K562 (cell line): Measurements from ENCODE around the gene AJM1. TPM values are rescaled to one million over a fixed set of nuclear protein-coding genes. Genes with fewer than 3 reads are reported as not detected.

Source experiments
- ARID4B ChIP-seq: sonication (generic); formaldehyde crosslinking; IDR thresholded peaks from 2 replicates; pipeline ENCODE4 v1.8.0; 2022; ENCODE audit warnings: mild to moderate bottlenecking, missing genetic modification reagents
- CUX1 ChIP-seq: fragments of 200-800 bp; sonication (Bioruptor generic); IDR thresholded peaks from 2 replicates; pipeline ENCODE4 v1.6.1; 2016; ENCODE audit warnings: missing genetic modification characterization, missing compliant biosample characterization
- ESRRB ChIP-seq: fragments of 250-450 bp; sonication (Bioruptor Pico); IDR thresholded peaks from 2 replicates; pipeline ENCODE4 v1.5.0; 2020; ENCODE audit warnings: mild to moderate bottlenecking, moderate library complexity, borderline replicate concordance
- ETV5 ChIP-seq: sonication (generic); formaldehyde crosslinking; IDR thresholded peaks from 2 replicates; pipeline ENCODE4 v1.4.0; 2020; ENCODE audit warnings: low read depth, mild to moderate bottlenecking, missing genetic modification reagents
- HDAC2 ChIP-seq: fragments of 450-650 bp; IDR thresholded peaks from 2 replicates; pipeline ENCODE4 v1.6.1; 2016; ENCODE audit warnings: mild to moderate bottlenecking
- KDM4B ChIP-seq, 2 experiments: fragments of 450-650 bp in 1 of 2; sonication (generic) in 1 of 2; IDR thresholded peaks; 2 replicates each; pipeline ENCODE4 v1.6.1; 2016 to 2017; ENCODE audit warnings: borderline replicate concordance in 2 of 2, antibody characterized with exemption in 1 of 2, low read depth in 1 of 2, mild to moderate bottlenecking in 1 of 2
- MCM2 ChIP-seq: fragments of 450-650 bp; IDR thresholded peaks from 2 replicates; pipeline ENCODE4 v1.6.1; 2017; ENCODE audit warnings: low read depth, mild to moderate bottlenecking
- NFE2L1 ChIP-seq: fragments of 450-650 bp; IDR thresholded peaks from 2 replicates; pipeline ENCODE4 v1.6.1; 2016; ENCODE audit warnings: missing genetic modification characterization, low read depth, mild to moderate bottlenecking, missing compliant biosample characterization, moderate library complexity, borderline replicate concordance
- NR4A1 ChIP-seq, 2 experiments: fragments of 250-450 bp in 1 of 2; fragments of 450-650 bp in 1 of 2; sonication (Bioruptor Pico) in 1 of 2; IDR thresholded peaks; 2 replicates each; pipeline versions ENCODE4 v1.4.0 to v1.6.1; 2016 to 2020; ENCODE audit warnings: mild to moderate bottlenecking in 2 of 2, missing compliant biosample characterization in 1 of 2, missing genetic modification characterization in 1 of 2, moderate library complexity in 1 of 2
- RBM17 ChIP-seq: fragments of 200-400 bp; formaldehyde crosslinking; IDR thresholded peaks from 2 replicates; pipeline ENCODE4 v1.6.1; 2017; ENCODE audit warnings: low read depth, mild to moderate bottlenecking, low read length, borderline replicate concordance
- SIRT6 ChIP-seq: IDR thresholded peaks from one replicate; pipeline ENCODE4 v1.6.1; 2012; ENCODE audit warnings: low read depth, mild to moderate bottlenecking, control low read depth, inconsistent platforms, low read length, moderate library complexity
- TOE1 ChIP-seq, 2 experiments: fragments of 450-650 bp in 1 of 2; sonication (generic) in 1 of 2; formaldehyde crosslinking in 1 of 2; IDR thresholded peaks; 2 replicates each; pipeline versions ENCODE4 v1.7.1 to v1.8.0; 2016 to 2022; ENCODE audit warnings: borderline replicate concordance in 2 of 2, mild to moderate bottlenecking in 2 of 2, antibody characterized with exemption in 1 of 2, inconsistent platforms in 1 of 2, low read depth in 1 of 2, missing genetic modification reagents in 1 of 2, moderate library complexity in 1 of 2
- XRCC4 ChIP-seq: IDR thresholded peaks from one replicate; pipeline ENCODE4 v1.6.1; 2011; ENCODE audit not compliant: insufficient read depth, insufficient read length; ENCODE audit errors: extremely low read depth
- ZBTB2 ChIP-seq: fragments of 450-650 bp; IDR thresholded peaks from 2 replicates; pipeline ENCODE4 v1.6.1; 2016; ENCODE audit warnings: antibody characterized with exemption
- polyA plus RNA-seq, 8 experiments: library from polyadenylated mRNA; depleted of rRNA in 4 of 8; stranded (reverse) in 5 of 8; unstranded in 3 of 8; fragments of >200 nt; fragmentation: Nextera tagmentation in 2 of 8; fragmentation: Illumina TruSeq in 1 of 8; extraction: Ambion mirVana in 2 of 8; extraction: Trizol in 1 of 8; gene quantifications; 2 replicates each; pipeline versions ENCODE4 v1.2.1 to v1.2.3, GENCODE V29; 2011 to 2014; ENCODE audit warnings: inconsistent platforms in 1 of 8, missing spikeins in 1 of 8
- total RNA-seq, 7 experiments: library from RNA; depleted of rRNA in 6 of 7; stranded (reverse); fragments of >200 nt in 6 of 7; fragmentation: Illumina TruSeq in 2 of 7; extraction: Trizol in 2 of 7; gene quantifications; 2 replicates each; pipeline versions ENCODE4 v1.2.1 to v1.2.3, GENCODE V29; 2011 to 2021; ENCODE audit warnings: low replicate concordance in 1 of 7

AJM1 gene
- total and polyA plus RNA-seq, 9 of the 15 experiments (the other 6 are each of a cell fraction or from before 2014, with no cell fraction given): 0.01 to 3.7 (median 0.65) TPM; not detected in 1

GRCh38 chr9:136882109-136882946 lies 40.0 kb downstream of the AJM1 start (continued):
- peak; percentile 84 for TF ChIP-seq ARID4B (CRISPR knock-in tag)
- no peak for TF ChIP-seq HDAC2
- TF ChIP-seq NR4A1 (CRISPR knock-in tag; IDR thresholded peaks at IDR 0.05): no peak
- no peak for TF ChIP-seq NR4A1 (tag; IDR thresholded peaks at IDR 0.05)
- TF ChIP-seq ZBTB2: no peak
- no peak for TF ChIP-seq MCM2
- no peak for TF ChIP-seq RBM17
- TF ChIP-seq TOE1 (IDR thresholded peaks at IDR 0.05; ENCODE audit: borderline replicate concordance): no peak
- TF ChIP-seq TOE1 (CRISPR knock-in tag; IDR thresholded peaks at IDR 0.05; ENCODE audit: borderline replicate concordance, low read depth): no peak
- TF ChIP-seq CUX1 (CRISPR knock-in tag): no peak
- TF ChIP-seq SIRT6: no peak
- TF ChIP-seq ESRRB (CRISPR knock-in tag): no peak
- no peak for TF ChIP-seq NFE2L1 (tag)
- no peak for TF ChIP-seq XRCC4
- TF ChIP-seq ETV5 (CRISPR knock-in tag): no peak; the same call in 1 of the 2 replicates
- 0 out of 4 replicates have a peak, but pooled peaks of 1 of the 2 experiments have one; percentile 51 for TF ChIP-seq KDM4B (IDR thresholded peaks at IDR 0.05; ENCODE audit: borderline replicate concordance in 2 of 2, low read depth in 1 of 2)
